HepG2 (cell line): Measurements from ENCODE around the gene DOCK3. TPM values are rescaled to one million over a fixed set of nuclear protein-coding genes. Genes with fewer than 3 reads are reported as not detected.

Experiments
- ATAC-seq: fragments of 200-7000 bp; cut with Tn5 transposase; 3 replicates; pipeline ENCODE4 v1.9.1; 2020; ENCODE audit warnings: mild to moderate bottlenecking, moderate library complexity
- BruUV-seq: library from RNA; stranded (reverse); fragments of 400-500 nt; replicated peaks from 2 replicates; lab custom pipeline; 2021; lab: Mats Ljungman, UMichigan
- CTCF ChIA-PET: fragments of 300-600 bp; formaldehyde crosslinking; extraction: SDS; loops from one replicate; lab custom pipeline; 2021; ENCODE audit warnings: low total read pairs, inconsistent platforms, low intra/inter-chr PET ratio; lab: Yijun Ruan, JAX
- POLR2A ChIA-PET: fragments of 350-600 bp; sonication (Branson Sonifier 250); formaldehyde crosslinking; loops from one replicate; lab custom pipeline; 2020; ENCODE audit warnings: antibody characterized with exemption, inconsistent platforms; lab: Yijun Ruan, JAX
- DNase-seq: peaks from one replicate; pipeline ENCODE4 v3.0.0-alpha.2; 2015; ENCODE audit warnings: low spot score
- FAIRE-seq: peaks from 3 replicates; lab custom pipeline; 2011; peaks lifted over from hg19 to GRCh38; lab: Jason Lieb, UNC
- H2AFZ ChIP-seq: one replicate; pipeline ENCODE4 v1.6.1; 2011; ENCODE audit warnings: low read length, inconsistent platforms
- H3K27ac ChIP-seq: fragments of 300-600 bp; 3 replicates; pipeline ENCODE4 v1.8.0; 2011; ENCODE audit warnings: mixed run types, mild to moderate bottlenecking, mixed read lengths, low read length, inconsistent platforms; ENCODE audit not compliant: insufficient read depth; ENCODE audit errors: extremely low read length
- H3K27me3 ChIP-seq, 2 experiments: fragments of 200-600 bp in 1 of 2; 2 replicates in 1 of 2; 3 replicates in 1 of 2; pipeline versions ENCODE4 v1.6.0 to v1.8.0; 2011; ENCODE audit warnings: low read length in 2 of 2, mild to moderate bottlenecking in 2 of 2, moderate library complexity in 2 of 2, inconsistent platforms in 1 of 2; ENCODE audit not compliant: insufficient read depth in 2 of 2, control insufficient read depth in 1 of 2
- H3K36me3 ChIP-seq, 2 experiments: fragments of 200-600 bp in 1 of 2; replicated peaks in 1 of 2; 2 replicates in 1 of 2; 3 replicates in 1 of 2; pipeline versions ENCODE4 v1.5.1 to v1.8.0; 2011; ENCODE audit warnings: low read length in 2 of 2, inconsistent platforms in 1 of 2; ENCODE audit not compliant: insufficient read depth in 2 of 2, control insufficient read depth in 1 of 2
- H3K4me1 ChIP-seq: 2 replicates; pipeline ENCODE4 v1.5.1; 2012; ENCODE audit warnings: low read length, inconsistent platforms; ENCODE audit not compliant: insufficient read depth
- H3K4me2 ChIP-seq: 2 replicates; pipeline ENCODE4 v1.6.0; 2011; ENCODE audit warnings: low read depth, low read length, inconsistent platforms
- H3K4me3 ChIP-seq, 3 experiments: fragments of 200-600 bp in 1 of 3; sonication (generic), shearing (Covaris generic) in 1 of 3; replicated peaks in 1 of 3; 2 replicates each; pipeline ENCODE4 v1.5.1; 2011 to 2016; ENCODE audit warnings: low read length in 3 of 3, inconsistent platforms in 2 of 3, low read depth in 2 of 3, mild to moderate bottlenecking in 2 of 3, control low read depth in 1 of 3, mixed read lengths in 1 of 3; ENCODE audit not compliant: insufficient read depth in 1 of 3
- H3K79me2 ChIP-seq: one replicate; pipeline ENCODE4 v1.6.1; 2011; ENCODE audit warnings: low read length, inconsistent platforms; ENCODE audit not compliant: insufficient read depth
- H3K9ac ChIP-seq: 2 replicates; pipeline ENCODE4 v1.6.0; 2011; ENCODE audit warnings: mild to moderate bottlenecking, low read depth, low read length, inconsistent platforms; ENCODE audit not compliant: insufficient read depth
- H3K9me3 ChIP-seq: 2 replicates; pipeline ENCODE4 v1.5.1; 2012; ENCODE audit warnings: mild to moderate bottlenecking, low read length
- H4K20me1 ChIP-seq: 2 replicates; pipeline ENCODE4 v1.6.0; 2011; ENCODE audit warnings: inconsistent platforms, mild to moderate bottlenecking, low read length, moderate library complexity; ENCODE audit not compliant: insufficient read depth
- AGO1 ChIP-seq: fragments of 200-400 bp; formaldehyde crosslinking; IDR thresholded peaks from 2 replicates; pipeline ENCODE4 v1.6.1; 2017; ENCODE audit warnings: mild to moderate bottlenecking, low read depth, low read length, moderate library complexity; ENCODE audit not compliant: poor library complexity, severe bottlenecking
- HMG20A ChIP-seq: IDR thresholded peaks from 2 replicates; pipeline ENCODE4 v1.6.1; 2016; ENCODE audit warnings: borderline replicate concordance
- IKZF4 ChIP-seq: sonication (generic); formaldehyde crosslinking; IDR thresholded peaks from 2 replicates; pipeline ENCODE4 v1.5.1; 2020; ENCODE audit warnings: borderline replicate concordance, mild to moderate bottlenecking, low read depth, missing genetic modification reagents; ENCODE audit errors: not compliant biosample characterization
- KDM1A ChIP-seq: IDR thresholded peaks from 2 replicates; pipeline ENCODE4 v1.6.1; 2016; ENCODE audit warnings: missing compliant biosample characterization
- MIXL1 ChIP-seq: IDR thresholded peaks from 2 replicates; pipeline ENCODE4 v1.6.1; 2016
- MTA3 ChIP-seq: sonication (generic); formaldehyde crosslinking; IDR thresholded peaks from 2 replicates; pipeline ENCODE4 v1.4.0; 2020; ENCODE audit warnings: missing genetic modification reagents
- NCOA5 ChIP-seq: sonication (generic); formaldehyde crosslinking; IDR thresholded peaks from 2 replicates; pipeline ENCODE4 v1.4.0; 2020; ENCODE audit warnings: missing genetic modification reagents
- NPAS2 ChIP-seq: sonication (generic); formaldehyde crosslinking; IDR thresholded peaks from 2 replicates; pipeline ENCODE4 v1.8.0; 2022; ENCODE audit warnings: mild to moderate bottlenecking, missing genetic modification reagents, borderline replicate concordance
- PRDM15 ChIP-seq: sonication (generic); formaldehyde crosslinking; IDR thresholded peaks from 2 replicates; pipeline ENCODE4 v1.4.0; 2020; ENCODE audit warnings: missing genetic modification reagents
- RBAK ChIP-seq: sonication (generic); formaldehyde crosslinking; IDR thresholded peaks from 2 replicates; pipeline ENCODE4 v1.5.1; 2020; ENCODE audit warnings: mild to moderate bottlenecking, missing genetic modification reagents
- SATB2 ChIP-seq: sonication (generic); formaldehyde crosslinking; IDR thresholded peaks from 2 replicates; pipeline ENCODE4 v1.5.0; 2020; ENCODE audit warnings: missing genetic modification reagents
- SP140L ChIP-seq: sonication (generic); formaldehyde crosslinking; IDR thresholded peaks from 2 replicates; pipeline ENCODE4 v1.4.0; 2020; ENCODE audit warnings: missing genetic modification reagents, borderline replicate concordance
- XBP1 ChIP-seq: sonication (generic); formaldehyde crosslinking; IDR thresholded peaks from 2 replicates; pipeline ENCODE4 v1.5.0; 2020; ENCODE audit warnings: missing genetic modification reagents
- ZNF121 ChIP-seq: sonication (generic); formaldehyde crosslinking; IDR thresholded peaks from 2 replicates; pipeline ENCODE4 v1.5.0; 2020; ENCODE audit warnings: mild to moderate bottlenecking, missing genetic modification reagents
- ZNF282 ChIP-seq: fragments of 450-650 bp; IDR thresholded peaks from 2 replicates; pipeline ENCODE4 v1.6.1; 2018; ENCODE audit not compliant: partially characterized antibody
- ZNF33B ChIP-seq: sonication (generic); formaldehyde crosslinking; IDR thresholded peaks from 2 replicates; pipeline ENCODE4 v1.5.1; 2020; ENCODE audit warnings: mild to moderate bottlenecking, missing genetic modification reagents
- ZNF576 ChIP-seq: sonication (generic); formaldehyde crosslinking; IDR thresholded peaks from 2 replicates; pipeline ENCODE4 v1.4.0; 2020; ENCODE audit warnings: mild to moderate bottlenecking, missing genetic modification reagents
- ZNF768 ChIP-seq: sonication (generic); formaldehyde crosslinking; IDR thresholded peaks from 2 replicates; pipeline ENCODE4 v1.4.0; 2020; ENCODE audit warnings: missing genetic modification reagents
- WGBS: methylation state at CpG from one replicate; pipeline ENCODE4 v1.1.6; 2017; ENCODE audit warnings: low lambda C conversion rate; 5-methylcytosine and 5-hydroxymethylcytosine counted together
- in situ Hi-C: cut with HindIII; loops from 2 replicates; pipeline ENCODE4 v1.10.0; 2017; ENCODE audit warnings: low pct_unique_long_range_greater_than_20kb; ENCODE audit not compliant: extremely low pct_ligation_motif_present
- intact Hi-C: fragments of 100-400 bp; cut with micrococcal nuclease; formaldehyde crosslinking; loops from one replicate; pipeline ENCODE4 v1.10.0; 2022; ENCODE audit not compliant: unreplicated experiment
- polyA plus RNA-seq, 8 experiments: library from polyadenylated mRNA; depleted of rRNA in 3 of 8; stranded (reverse) in 7 of 8; unstranded in 1 of 8; fragments of >200 nt; fragmentation: Illumina TruSeq in 4 of 8; extraction: Trizol in 4 of 8; gene quantifications; 2 replicates each; pipeline versions ENCODE4 v1.2.1 to v1.2.3, GENCODE V29; 2011 to 2016; ENCODE audit warnings: low read depth in 4 of 8, missing spikeins in 1 of 8, mixed read lengths in 1 of 8; ENCODE audit not compliant: insufficient read depth in 1 of 8
- total RNA-seq, 5 experiments: library from RNA; depleted of rRNA; stranded (reverse); fragments of >200 nt; fragmentation: Illumina TruSeq; extraction: Trizol; gene quantifications; 2 replicates each; pipeline ENCODE4 v1.2.3, GENCODE V29; 2016; ENCODE audit warnings: low read depth in 1 of 5

Gene DOCK3
- total and polyA plus RNA-seq, 2 of the 13 experiments (the other 11 are each of a cell fraction or from before 2014, with no cell fraction given), result not detected

GRCh38 chr3:51141573-51141972 is 466.8 kb downstream of the DOCK3 start:
- 0% methylated on average over 2 of the region's 2 CpGs for WGBS
- no peaks in the 10 kb centered on the region for H3K4me1 ChIP-seq
- no peak overlapping the region for H3K4me2 ChIP-seq
- CTCF ChIA-PET, result no interaction called here
- H4K20me1 ChIP-seq, result no peaks in the 10 kb centered on the region
- FAIRE-seq (no peak), ATAC-seq (no peak), DNase-seq (no peak)
- H3K79me2 ChIP-seq, result no peaks in the 10 kb centered on the region
- no peak overlapping the region for H3K4me3 ChIP-seq
- BruUV-seq, result no TSS peak
- no peaks in the 10 kb centered on the region for H3K9me3 ChIP-seq
- no peak for TF ChIP-seq ZNF33B
- TF ChIP-seq KDM1A (CRISPR knock-in tag), result no peak
- no peak for TF ChIP-seq ZNF282
- no peak for TF ChIP-seq NPAS2 (CRISPR knock-in tag)
- no peak for TF ChIP-seq XBP1
- TF ChIP-seq SP140L (CRISPR knock-in tag), result no peak
- TF ChIP-seq ZNF121 (CRISPR knock-in tag), result no peak
- no peak for TF ChIP-seq SATB2 (CRISPR knock-in tag)
- TF ChIP-seq ZNF768, result no peak
- TF ChIP-seq PRDM15, result no peak
- no peak for TF ChIP-seq ZNF576 (CRISPR knock-in tag)
- no peak for TF ChIP-seq IKZF4 (CRISPR knock-in tag)
- TF ChIP-seq HMG20A, result no peak
- TF ChIP-seq RBAK, result no peak
- TF ChIP-seq AGO1, result no peak
- no peak for TF ChIP-seq MIXL1 (CRISPR knock-in tag)
- no peak for TF ChIP-seq MTA3 (CRISPR knock-in tag)
- TF ChIP-seq NCOA5 (CRISPR knock-in tag), result no peak
- no peak overlapping the region for H2AFZ ChIP-seq
- H3K9ac ChIP-seq, result no peak overlapping the region
- no peaks in the 10 kb centered on the region for H3K36me3 ChIP-seq
- intact Hi-C loops, result no loop called here
- POLR2A ChIA-PET, result no interaction called here
- in situ Hi-C loops, result no loop called here
- H3K27ac ChIP-seq, result no peak overlapping the region
- no peaks in the 10 kb centered on the region for H3K27me3 ChIP-seq
